Bronchial epithelial cell (primary cell): ENCODE measurements around the gene CHCHD4. TPM values are rescaled to one million over a fixed set of nuclear protein-coding genes. Genes with fewer than 3 reads are reported as not detected.

Source experiments
- DNase-seq: peaks from one replicate; pipeline ENCODE4 v3.0.0-alpha.2; 2010; ENCODE audit warnings: low read depth
- FAIRE-seq: peaks from 2 replicates; lab custom pipeline; 2011; peaks lifted over from hg19 to GRCh38; lab: Jason Lieb, UNC
- H3K27me3 ChIP-seq: 2 replicates; pipeline ENCODE4 v1.5.1; 2011; ENCODE audit warnings: low read length; ENCODE audit not compliant: control insufficient read depth, insufficient read depth
- H3K36me3 ChIP-seq: 2 replicates; pipeline ENCODE4 v1.5.1; 2011; ENCODE audit warnings: low read length; ENCODE audit not compliant: control insufficient read depth, insufficient read depth
- H3K4me3 ChIP-seq: 2 replicates; pipeline ENCODE4 v1.5.1; 2011; ENCODE audit warnings: mild to moderate bottlenecking, low read depth, low read length, control low read depth
- total RNA-seq: library from RNA; depleted of rRNA; stranded (reverse); fragments of >200 nt; gene quantifications from 2 replicates; pipeline ENCODE4 v1.2.1, GENCODE V29; 2014
- TF ChIP-seq, protein P1 (sequence below): IDR thresholded peaks from 2 replicates; pipeline ENCODE4 v1.5.1; 2011; ENCODE audit warnings: mild to moderate bottlenecking, moderate library complexity, low read length, control low read depth, inconsistent platforms; ENCODE audit not compliant: insufficient read depth, severe bottlenecking

CHCHD4 gene
- 23.6 and 32.1 TPM in 2 replicates for total RNA-seq

DNA sequence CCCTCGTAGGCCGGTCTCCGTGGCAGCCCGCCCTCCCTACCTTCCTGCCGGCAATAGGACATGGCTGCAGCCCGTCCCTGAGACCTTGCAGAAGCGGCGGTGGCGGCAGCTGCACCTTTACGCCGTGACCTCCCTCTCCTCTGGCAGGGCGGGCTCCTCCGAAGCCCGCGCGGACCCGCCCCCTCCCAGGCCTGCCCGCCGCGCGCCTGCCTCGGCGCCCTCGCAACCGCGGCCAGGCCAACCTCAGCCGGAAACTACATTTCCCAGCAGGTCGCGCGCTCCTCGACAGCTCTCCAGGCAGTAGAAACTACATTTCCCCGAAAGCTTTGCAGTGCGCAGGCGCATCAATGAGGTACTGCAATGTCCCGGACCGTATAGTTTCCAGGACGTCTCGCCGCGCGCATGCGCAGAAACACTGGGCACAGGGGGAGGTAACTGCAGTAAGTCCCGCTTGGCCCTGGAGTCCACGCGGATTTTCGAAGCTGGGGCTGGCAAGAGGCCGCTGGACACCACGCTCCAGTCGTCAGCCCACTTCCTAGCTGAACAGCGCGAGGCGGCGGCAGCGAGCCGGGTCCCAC, at the start of gene CHCHD4, which contains the start of gene TMEM43:
TSS of gene CHCHD4 (minus strand) at position 256 of the 578 bp plus-strand sequence. CDS start at position 62, 194 bp downstream.
TSS of gene TMEM43 (plus strand) at position 438 of the 578 bp plus-strand sequence. CDS start 142 bp downstream, outside the sequence.
- DNase-seq (peak; percentile 98), FAIRE-seq (no peak)
- Histone ChIP-seq H3K4me3 (peak within 1 kb of the TSS; percentile 87), H3K36me3 (peaks cover 16% of the 10 kb centered on the region), H3K27me3 (no peaks in the 10 kb centered on the region)
- TF ChIP-seq, protein P1, sequence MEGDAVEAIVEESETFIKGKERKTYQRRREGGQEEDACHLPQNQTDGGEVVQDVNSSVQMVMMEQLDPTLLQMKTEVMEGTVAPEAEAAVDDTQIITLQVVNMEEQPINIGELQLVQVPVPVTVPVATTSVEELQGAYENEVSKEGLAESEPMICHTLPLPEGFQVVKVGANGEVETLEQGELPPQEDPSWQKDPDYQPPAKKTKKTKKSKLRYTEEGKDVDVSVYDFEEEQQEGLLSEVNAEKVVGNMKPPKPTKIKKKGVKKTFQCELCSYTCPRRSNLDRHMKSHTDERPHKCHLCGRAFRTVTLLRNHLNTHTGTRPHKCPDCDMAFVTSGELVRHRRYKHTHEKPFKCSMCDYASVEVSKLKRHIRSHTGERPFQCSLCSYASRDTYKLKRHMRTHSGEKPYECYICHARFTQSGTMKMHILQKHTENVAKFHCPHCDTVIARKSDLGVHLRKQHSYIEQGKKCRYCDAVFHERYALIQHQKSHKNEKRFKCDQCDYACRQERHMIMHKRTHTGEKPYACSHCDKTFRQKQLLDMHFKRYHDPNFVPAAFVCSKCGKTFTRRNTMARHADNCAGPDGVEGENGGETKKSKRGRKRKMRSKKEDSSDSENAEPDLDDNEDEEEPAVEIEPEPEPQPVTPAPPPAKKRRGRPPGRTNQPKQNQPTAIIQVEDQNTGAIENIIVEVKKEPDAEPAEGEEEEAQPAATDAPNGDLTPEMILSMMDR, result no peak

DNA sequence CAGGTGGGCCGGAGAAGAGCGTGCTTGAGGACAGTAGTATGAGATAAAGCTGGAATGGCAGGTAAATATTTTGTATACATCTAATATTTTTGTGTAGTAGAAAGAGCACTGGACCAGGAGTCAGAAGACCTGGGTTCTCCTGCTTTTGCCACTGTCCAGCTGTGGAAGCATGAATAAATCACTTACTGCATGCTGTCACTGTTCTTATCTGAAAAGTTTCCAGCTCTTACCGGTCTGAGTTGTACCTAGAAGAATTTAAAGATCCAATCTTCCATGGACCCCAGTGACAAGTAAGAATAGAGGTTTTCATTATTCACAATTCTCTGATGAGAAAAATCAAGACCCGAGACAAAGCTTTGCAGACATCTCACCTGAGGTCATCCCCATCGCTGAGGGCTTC, 47.8 kb upstream of the CHCHD4 start:
- no peaks in the 10 kb centered on the region for H3K27me3 ChIP-seq
- FAIRE-seq (no peak), DNase-seq (no peak)
- H3K4me3 ChIP-seq, result no peak overlapping the region
- H3K36me3 ChIP-seq, result peaks cover 18% of the 10 kb centered on the region
- TF ChIP-seq, protein P1, result no peak

DNA sequence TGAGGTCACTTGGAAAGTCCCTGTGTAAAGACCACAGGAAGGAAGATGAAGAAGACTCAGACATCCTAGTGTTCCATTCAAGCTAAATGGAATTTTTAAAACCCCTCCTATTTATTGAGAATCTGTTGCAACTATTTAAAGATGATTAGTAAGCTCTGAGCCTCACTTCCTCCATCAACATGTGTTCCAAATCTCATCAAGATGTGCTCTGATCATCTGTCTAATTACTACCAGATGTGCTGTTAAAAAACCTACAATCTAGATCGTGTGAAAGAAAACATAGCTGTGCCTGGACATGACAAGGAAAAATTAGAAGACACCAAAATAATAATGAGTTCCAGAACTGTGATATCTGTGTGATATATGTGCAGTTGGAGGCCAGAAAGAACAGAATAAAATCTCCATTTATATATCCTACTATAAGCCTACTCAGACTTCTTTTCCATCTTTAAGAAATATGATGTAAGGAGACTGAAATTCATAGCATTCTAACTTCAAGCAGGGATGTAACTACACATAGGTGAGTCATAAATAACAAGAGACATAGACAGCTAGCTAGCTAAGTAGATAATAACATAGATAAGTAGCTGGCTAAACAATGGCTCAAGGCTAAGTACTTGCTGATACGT, 46.0 kb upstream of the CHCHD4 start:
- DNase-seq (peak; percentile 68), FAIRE-seq (no peak)
- Histone ChIP-seq H3K27me3 (no peaks in the 10 kb centered on the region), H3K36me3 (peaks cover 20% of the 10 kb centered on the region), H3K4me3 (no peak overlapping the region)
- TF ChIP-seq, protein P1, result no peak

DNA sequence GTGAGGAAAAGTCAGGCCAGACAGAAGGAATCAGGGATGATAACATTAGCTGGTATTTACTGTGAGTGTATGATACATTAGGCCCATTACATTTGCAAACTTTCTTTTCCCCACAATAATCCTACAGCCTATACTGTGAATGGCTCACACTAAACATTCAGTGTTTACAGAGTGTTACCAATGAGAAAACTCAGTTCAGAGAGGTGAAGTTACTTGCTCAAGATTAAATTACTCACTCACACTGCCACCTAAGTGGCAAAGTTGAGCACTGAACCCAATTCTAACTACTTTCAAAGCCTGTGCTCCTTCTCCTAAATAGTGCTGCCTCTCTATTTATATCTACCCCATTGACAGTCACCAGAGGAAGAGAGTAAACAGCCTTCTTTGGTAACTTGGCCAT, 45.2 kb upstream of the CHCHD4 start:
- peak; percentile 38 for DNase-seq
- no peak overlapping the region for H3K4me3 ChIP-seq
- no peak for FAIRE-seq
- peaks cover 24% of the 10 kb centered on the region for H3K36me3 ChIP-seq
- TF ChIP-seq, protein P1, result no peak
- no peaks in the 10 kb centered on the region for H3K27me3 ChIP-seq

DNA sequence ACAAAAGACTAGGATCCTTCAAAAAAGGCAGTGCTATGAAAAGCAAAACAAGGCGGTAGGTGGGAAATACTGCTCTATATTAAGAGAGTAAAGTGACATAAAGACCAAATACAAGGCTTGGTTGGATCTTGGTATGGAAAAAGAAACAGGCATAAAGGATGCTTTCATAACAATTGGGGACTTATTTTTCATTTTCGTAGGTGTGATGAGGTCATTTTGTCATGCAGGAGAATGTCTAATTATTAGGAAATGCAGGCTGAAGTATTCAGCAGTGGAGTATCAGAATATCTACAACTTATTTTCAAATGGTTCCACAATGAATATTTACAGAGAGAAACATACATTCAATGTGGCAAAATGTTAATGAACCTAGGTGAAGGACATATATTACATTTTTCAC, 44.8 kb upstream of the CHCHD4 start:
- no peak for FAIRE-seq
- TF ChIP-seq, protein P1, result no peak
- peaks cover 28% of the 10 kb centered on the region for H3K36me3 ChIP-seq
- no peak for DNase-seq
- H3K27me3 ChIP-seq, result no peaks in the 10 kb centered on the region
- H3K4me3 ChIP-seq, result no peak overlapping the region
